ENCODE measurements around the gene FAM83G. TPM values are rescaled to one million over a fixed set of nuclear protein-coding genes. Genes with fewer than 3 reads are reported as not detected.

The FAM83G gene
- total RNA-seq, 3 donors from 2014 or later, result 1.8 to 11.0 (median 7.2) TPM

- Histone ChIP-seq H3K27ac (no peak overlapping the region), H3K4me3 (no peak overlapping the region), H3K4me1 (no peaks in the 10 kb centered on the region), H3K9me3 (no peaks in the 10 kb centered on the region), H3K27me3 (no peaks in the 10 kb centered on the region), H3K36me3 (no peaks in the 10 kb centered on the region)
- intact Hi-C loops (cut with DNase I; ENCODE audit: low total_unique reads), result no loop called here
- TF ChIP-seq POLR2AphosphoS5 (IDR thresholded peaks at IDR 0.05), result no peak
- no peak for TF ChIP-seq CTCF (IDR thresholded peaks at IDR 0.05)
- TF ChIP-seq POLR2A (IDR thresholded peaks at IDR 0.05), result no peak
- no peak for DNase-seq (ENCODE audit: low spot score in 2 of 2)
Observed at GRCh38 chr17:18921912-18922451, 82.6 kb downstream of the FAM83G start.

GRCh38 chr17:18921485-18921884 is 83.1 kb downstream of the FAM83G start:
- Histone ChIP-seq H3K4me3 (no peak overlapping the region), H3K36me3 (no peaks in the 10 kb centered on the region), H3K27me3 (no peaks in the 10 kb centered on the region), H3K27ac (no peak overlapping the region), H3K9me3 (no peaks in the 10 kb centered on the region), H3K4me1 (no peaks in the 10 kb centered on the region)
- DNase-seq (ENCODE audit: low spot score in 2 of 2), result no peak
- TF ChIP-seq CTCF (IDR thresholded peaks at IDR 0.05), result no peak
- no peak for TF ChIP-seq POLR2A (IDR thresholded peaks at IDR 0.05)
- no peak for TF ChIP-seq POLR2AphosphoS5 (IDR thresholded peaks at IDR 0.05)
- intact Hi-C loops (cut with DNase I; ENCODE audit: low total_unique reads), result no loop called here

GRCh38 chr17:18920911-18921441 is 83.6 kb downstream of the FAM83G start:
- no peak overlapping the region for H3K27ac ChIP-seq

GRCh38 chr17:18919963-18920362 is 84.6 kb downstream of the FAM83G start:
- Histone ChIP-seq H3K4me3 (no peak overlapping the region), H3K4me1 (no peaks in the 10 kb centered on the region), H3K9me3 (no peaks in the 10 kb centered on the region), H3K27ac (no peak overlapping the region), H3K36me3 (no peaks in the 10 kb centered on the region), H3K27me3 (no peaks in the 10 kb centered on the region)
- no peak for DNase-seq (ENCODE audit: low spot score in 2 of 2)
- no peak for TF ChIP-seq POLR2AphosphoS5 (IDR thresholded peaks at IDR 0.05)
- no peak for TF ChIP-seq CTCF (IDR thresholded peaks at IDR 0.05)
- no peak for TF ChIP-seq POLR2A (IDR thresholded peaks at IDR 0.05)
- intact Hi-C loops (cut with DNase I; ENCODE audit: low total_unique reads), result no loop called here

More at GRCh38 chr17:18920911-18921441, 83.6 kb downstream of the FAM83G start:
- Histone ChIP-seq H3K27me3 (no peaks in the 10 kb centered on the region), H3K4me3 (no peak overlapping the region), H3K9me3 (no peaks in the 10 kb centered on the region), H3K36me3 (no peaks in the 10 kb centered on the region), H3K4me1 (no peaks in the 10 kb centered on the region)
- TF ChIP-seq POLR2AphosphoS5 (IDR thresholded peaks at IDR 0.05), result no peak
- no peak for TF ChIP-seq CTCF (IDR thresholded peaks at IDR 0.05)
- no peak for TF ChIP-seq POLR2A (IDR thresholded peaks at IDR 0.05)
- no peak for DNase-seq (ENCODE audit: low spot score in 2 of 2)
- intact Hi-C loops (cut with DNase I; ENCODE audit: low total_unique reads), result no loop called here

Other genes starting within 250 kb of the FAM83G start
- gene TVP23B, start 223.6 kb downstream of the FAM83G start, total RNA-seq, result 10 to 100 TPM; 33.9 to 66.2 (median 54.4) TPM
- gene PRPSAP2, start 146.6 kb downstream of the FAM83G start, total RNA-seq, result 10 to 100 TPM; 16.0 to 41.3 (median 23.3) TPM
- gene SLC5A10, start 52.6 kb downstream of the FAM83G start, total RNA-seq, result under 1 TPM in 1 of 3 donors, not detected in 2; 0.29 TPM
- 1 to 10 TPM; 1.8 to 9.8 (median 2.2) TPM for gene GRAP, start 42.2 kb upstream of the FAM83G start, total RNA-seq
- gene GRAPL, start 122.8 kb upstream of the FAM83G start, total RNA-seq, result 1 to 10 TPM in 2 of 3 donors, under 1 TPM in 1; 0.73 to 2.0 (median 1.6) TPM
- gene EPN2, start 232.6 kb upstream of the FAM83G start, total RNA-seq, result 10 to 100 TPM; 26.6 to 36.7 (median 30.6) TPM